IMR-90 (cell line): Measurements from ENCODE around the gene FOXN4. TPM values are rescaled to one million over a fixed set of nuclear protein-coding genes. Genes with fewer than 3 reads are reported as not detected.

Experiments used
- ATAC-seq: fragments of 200-7000 bp; cut with Tn5 transposase; 2 replicates; pipeline ENCODE4 v1.9.1; 2020; ENCODE audit warnings: low read depth, mild to moderate bottlenecking, moderate library complexity
- BruUV-seq: library from RNA; stranded (reverse); fragments of 400-500 nt; replicated peaks from 2 replicates; lab custom pipeline; 2021; lab: Mats Ljungman, UMichigan
- CTCF ChIA-PET: fragments of 300-600 bp; formaldehyde crosslinking; extraction: SDS; loops from one replicate; lab custom pipeline; 2021; ENCODE audit warnings: antibody characterized with exemption; lab: Yijun Ruan, JAX
- POLR2A ChIA-PET: fragments of 300-600 bp; sonication (Branson Sonifier 250); formaldehyde crosslinking; loops from one replicate; lab custom pipeline; 2022; ENCODE audit warnings: antibody characterized with exemption; ENCODE audit not compliant: unreplicated experiment; lab: Charles Lee
- DNase-seq: peaks from one replicate; pipeline ENCODE4 v3.0.0; 2013
- H2AFZ ChIP-seq: replicated peaks from 2 replicates; pipeline ENCODE3; 2013; ENCODE audit warnings: low read length, mild to moderate bottlenecking; ENCODE audit not compliant: poor library complexity
- H2AK5ac ChIP-seq: 2 replicates; pipeline ENCODE4 v1.6.1; 2013; ENCODE audit warnings: low read depth, low read length, inconsistent platforms
- H2AK9ac ChIP-seq: replicated peaks from 2 replicates; pipeline ENCODE3; 2013; ENCODE audit warnings: mild to moderate bottlenecking, low read depth, low read length, moderate library complexity; ENCODE audit not compliant: poor library complexity
- H2BK120ac ChIP-seq: 2 replicates; pipeline ENCODE4 v1.6.1; 2013; ENCODE audit warnings: low read depth, low read length, inconsistent platforms
- H2BK15ac ChIP-seq: 3 replicates; pipeline ENCODE4 v1.6.1; 2013; ENCODE audit warnings: low read depth, low read length, inconsistent platforms
- H2BK20ac ChIP-seq: 2 replicates; pipeline ENCODE4 v1.6.1; 2013; ENCODE audit warnings: low read depth, mild to moderate bottlenecking, inconsistent platforms, low read length, moderate library complexity
- H2BK5ac ChIP-seq: 2 replicates; pipeline ENCODE4 v1.6.1; 2013; ENCODE audit warnings: mild to moderate bottlenecking, low read depth, low read length, inconsistent platforms; ENCODE audit not compliant: poor library complexity, severe bottlenecking
- H3K14ac ChIP-seq: replicated peaks from 2 replicates; pipeline ENCODE4 v1.6.1; 2013; ENCODE audit warnings: low read depth, low read length, inconsistent platforms
- H3K18ac ChIP-seq: 2 replicates; pipeline ENCODE4 v1.6.1; 2013; ENCODE audit warnings: low read depth, low read length, control low read depth
- H3K23ac ChIP-seq: 2 replicates; pipeline ENCODE4 v1.6.1; 2013; ENCODE audit warnings: low read depth, low read length, inconsistent platforms
- H3K27ac ChIP-seq: 2 replicates; pipeline ENCODE4 v1.5.1; 2013; ENCODE audit warnings: mild to moderate bottlenecking, control low read depth, low read length; ENCODE audit not compliant: insufficient read depth
- H3K27me3 ChIP-seq: 2 replicates; pipeline ENCODE4 v1.6.1; 2013; ENCODE audit warnings: low read length; ENCODE audit not compliant: control insufficient read depth, insufficient read depth
- H3K36me3 ChIP-seq: 2 replicates; pipeline ENCODE4 v1.6.1; 2013; ENCODE audit warnings: low read length, mixed read lengths; ENCODE audit not compliant: control insufficient read depth, insufficient read depth
- H3K4ac ChIP-seq: 2 replicates; pipeline ENCODE4 v1.6.1; 2013; ENCODE audit warnings: low read depth, low read length, inconsistent platforms
- H3K4me1 ChIP-seq: 2 replicates; pipeline ENCODE4 v1.6.1; 2013; ENCODE audit warnings: low read length, mixed read lengths; ENCODE audit not compliant: control insufficient read depth, insufficient read depth
- H3K4me2 ChIP-seq: 2 replicates; pipeline ENCODE4 v1.6.1; 2013; ENCODE audit warnings: low read depth, mild to moderate bottlenecking, control low read depth, low read length, moderate library complexity
- H3K4me3 ChIP-seq: 2 replicates; pipeline ENCODE4 v1.5.1; 2013; ENCODE audit warnings: low read depth, mild to moderate bottlenecking, control low read depth, low read length, moderate library complexity; ENCODE audit not compliant: insufficient read depth
- H3K56ac ChIP-seq: 2 replicates; pipeline ENCODE4 v1.6.1; 2013; ENCODE audit warnings: low read length, inconsistent platforms; ENCODE audit not compliant: insufficient read depth; ENCODE audit errors: extremely low read depth
- H3K79me1 ChIP-seq, 2 experiments: 2 replicates each; pipeline ENCODE4 v1.6.1; 2013; ENCODE audit warnings: low read length in 2 of 2, inconsistent platforms in 1 of 2, low read depth in 1 of 2
- H3K9ac ChIP-seq: 2 replicates; pipeline ENCODE4 v1.6.1; 2013; ENCODE audit warnings: low read depth, low read length, control low read depth
- H3K9me1 ChIP-seq: 2 replicates; pipeline ENCODE4 v1.6.1; 2013; ENCODE audit warnings: low read length, inconsistent platforms; ENCODE audit not compliant: insufficient read depth
- H3K9me3 ChIP-seq: 2 replicates; pipeline ENCODE4 v1.6.1; 2013; ENCODE audit warnings: low read length; ENCODE audit not compliant: control insufficient read depth, insufficient read depth
- H4K20me1 ChIP-seq: 2 replicates; pipeline ENCODE4 v1.6.1; 2013; ENCODE audit warnings: low read length, inconsistent platforms; ENCODE audit not compliant: insufficient read depth
- H4K5ac ChIP-seq: 2 replicates; pipeline ENCODE4 v1.6.1; 2013; ENCODE audit warnings: mild to moderate bottlenecking, low read depth, low read length, control low read depth
- H4K8ac ChIP-seq, 2 experiments: 2 replicates each; pipeline ENCODE4 v1.6.1; 2013; ENCODE audit warnings: low read depth in 2 of 2, low read length in 2 of 2, control low read depth in 1 of 2, inconsistent platforms in 1 of 2
- H4K91ac ChIP-seq: 2 replicates; pipeline ENCODE4 v1.6.1; 2013; ENCODE audit warnings: low read depth, low read length, inconsistent platforms; ENCODE audit not compliant: insufficient read depth
- BHLHE40 ChIP-seq: fragments of 150-350 bp; IDR thresholded peaks from 2 replicates; pipeline ENCODE4 v1.6.1; 2016; ENCODE audit warnings: mild to moderate bottlenecking, low read depth, low read length
- CEBPB ChIP-seq: IDR thresholded peaks from 2 replicates; pipeline ENCODE4 v1.6.1; 2012; ENCODE audit warnings: low read depth, low read length, improper control_type of control experiment
- MAFK ChIP-seq: IDR thresholded peaks from 2 replicates; pipeline ENCODE4 v1.6.1; 2012; ENCODE audit warnings: low read depth, low read length, improper control_type of control experiment
- NFE2L2 ChIP-seq: fragments of 150-350 bp; IDR thresholded peaks from 2 replicates; pipeline ENCODE4 v1.6.1; 2016; ENCODE audit warnings: low read depth, mild to moderate bottlenecking, low read length
- RAD21 ChIP-seq: IDR thresholded peaks from 2 replicates; pipeline ENCODE4 v1.6.1; 2012; ENCODE audit warnings: low read length, improper control_type of control experiment
- SMC3 ChIP-seq: fragments of 150-350 bp; IDR thresholded peaks from 2 replicates; pipeline ENCODE4 v1.6.1; 2016; ENCODE audit warnings: low read depth, mild to moderate bottlenecking, antibody characterized with exemption, low read length, moderate library complexity
- WGBS, 2 experiments: methylation state at CpG; one replicate each; pipeline versions ENCODE4 v1.1.5 to v1.1.7; 2013; ENCODE audit warnings: missing lambda C conversion rate in 2 of 2; ENCODE audit not compliant: insufficient read length in 1 of 2; ENCODE audit errors: extremely low coverage in 2 of 2; 5-methylcytosine and 5-hydroxymethylcytosine counted together
- dilution Hi-C: fragments of 300-500 bp; cut with HindIII; formaldehyde crosslinking; loops from one replicate; pipeline ENCODE4 v1.14.3; 2018; ENCODE audit warnings: low sequenced_read_pairs; ENCODE audit not compliant: unreplicated experiment
- in situ Hi-C: fragments of 300-500 bp; cut with MboI; formaldehyde crosslinking; loops from 3 replicates; pipeline ENCODE4 v1.14.3; 2019; ENCODE audit warnings: low sequenced_read_pairs, inconsistent platforms, mixed read lengths
- intact Hi-C: fragments of 100-400 bp; cut with micrococcal nuclease; formaldehyde crosslinking; loops from 2 replicates; pipeline ENCODE4 v1.10.0; 2022
- polyA plus RNA-seq, 3 experiments: library from polyadenylated mRNA; depleted of rRNA; stranded (reverse); fragments of >200 nt; gene quantifications; 2 replicates each; pipeline ENCODE4 v1.2.3, GENCODE V29; 2012; ENCODE audit warnings: low replicate concordance in 1 of 3
- total RNA-seq: library from RNA; depleted of rRNA; stranded (reverse); fragments of >200 nt; gene quantifications from 2 replicates; pipeline ENCODE4 v1.2.3, GENCODE V29; 2012
- TF ChIP-seq, protein P1 (sequence below): fragments of 150-350 bp; IDR thresholded peaks from 2 replicates; pipeline ENCODE4 v1.6.1; 2017; ENCODE audit warnings: mild to moderate bottlenecking, antibody characterized with exemption, low read length, low read depth

FOXN4 gene
- total and polyA plus RNA-seq, 2 of the 4 experiments (the other 2 are of a cell fraction), result not detected

DNA sequence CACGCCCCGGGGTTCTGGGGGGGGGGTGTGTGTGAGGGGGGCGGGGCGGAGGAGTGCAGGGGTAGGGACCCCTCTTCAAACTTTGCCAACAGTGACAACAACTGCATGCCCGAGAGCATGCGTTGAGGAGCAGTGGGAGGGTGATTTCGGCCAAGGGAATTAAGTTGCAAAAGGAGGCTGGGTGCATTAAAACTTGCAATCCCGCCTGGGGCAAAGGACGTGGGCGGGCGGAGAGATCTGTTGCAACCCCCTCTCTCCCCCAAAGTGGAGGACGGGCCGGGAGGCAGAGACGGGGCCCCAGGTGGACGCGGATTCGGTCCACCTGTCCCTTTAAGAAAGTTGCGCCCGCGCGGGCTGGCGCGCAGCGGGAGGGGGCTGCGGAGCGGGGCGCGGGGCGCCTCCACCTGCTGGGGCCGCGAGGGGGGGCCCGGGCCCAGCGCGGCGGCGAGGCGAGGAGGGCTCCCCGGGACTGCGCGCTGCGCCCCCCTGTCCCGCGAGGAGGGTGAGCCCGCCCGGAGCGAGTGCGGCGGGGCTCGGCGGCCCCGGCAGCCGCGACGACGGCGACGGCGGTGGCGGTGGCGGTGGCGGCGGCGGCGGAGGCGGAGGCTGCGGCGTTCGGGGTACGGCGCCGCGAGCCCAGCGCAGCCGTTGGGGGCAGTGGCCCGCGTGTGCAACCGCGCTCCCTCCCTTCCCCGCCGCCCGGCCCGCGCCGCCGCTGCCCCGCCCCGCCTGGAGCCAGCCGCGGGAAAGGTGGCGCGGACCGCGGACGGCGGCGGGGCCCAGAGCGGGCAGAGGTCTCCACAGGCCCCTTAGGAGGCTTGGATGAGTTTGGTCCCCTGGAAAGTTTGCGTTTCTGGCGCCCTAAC, 530 bp upstream of the FOXN4 start:
- no peaks in the 10 kb centered on the region; the same call in 1 of the 2 replicates for H3K4me1 ChIP-seq
- no peak overlapping the region for H2AK5ac ChIP-seq
- no peak overlapping the region for H3K56ac ChIP-seq
- peak overlapping the region; percentile 75 for H2AFZ ChIP-seq
- dilution Hi-C loops (no loop called here), intact Hi-C loops (no loop called here), in situ Hi-C loops (no loop called here)
- H3K9me1 ChIP-seq, result no peaks in the 10 kb centered on the region
- H2BK20ac ChIP-seq, result no peak overlapping the region
- H3K23ac ChIP-seq, result no peak overlapping the region
- H3K18ac ChIP-seq, result no peak overlapping the region
- no peaks in the 10 kb centered on the region for H3K9me3 ChIP-seq
- H2BK5ac ChIP-seq, result no peak overlapping the region
- H4K91ac ChIP-seq, result no peak overlapping the region
- DNase-seq, result no peak
- peak; percentile 44 for ATAC-seq
- H3K4ac ChIP-seq, result no peak overlapping the region
- H2BK120ac ChIP-seq, result no peak overlapping the region
- no TSS peak for BruUV-seq
- no peak overlapping the region for H2BK15ac ChIP-seq
- no peak overlapping the region for H2AK9ac ChIP-seq
- no peaks in the 10 kb centered on the region for H3K36me3 ChIP-seq
- peak overlapping the region; percentile 67; the same call in 1 of the 2 replicates for H3K4me2 ChIP-seq
- H4K20me1 ChIP-seq, result no peaks in the 10 kb centered on the region
- no peak overlapping the region for H3K9ac ChIP-seq
- POLR2A ChIA-PET, result no interaction called here
- no peak overlapping the region for H4K5ac ChIP-seq
- WGBS, 2 experiments, result 1% methylated on average over 45 of the region's 99 CpGs; no CpG with 5 or more reads in 1 of the 2 experiments
- no peaks in the 10 kb centered on the region for H3K79me1 ChIP-seq
- H3K4me3 ChIP-seq, result no peak overlapping the region; the same call in 1 of the 2 replicates
- TF ChIP-seq, protein P1, sequence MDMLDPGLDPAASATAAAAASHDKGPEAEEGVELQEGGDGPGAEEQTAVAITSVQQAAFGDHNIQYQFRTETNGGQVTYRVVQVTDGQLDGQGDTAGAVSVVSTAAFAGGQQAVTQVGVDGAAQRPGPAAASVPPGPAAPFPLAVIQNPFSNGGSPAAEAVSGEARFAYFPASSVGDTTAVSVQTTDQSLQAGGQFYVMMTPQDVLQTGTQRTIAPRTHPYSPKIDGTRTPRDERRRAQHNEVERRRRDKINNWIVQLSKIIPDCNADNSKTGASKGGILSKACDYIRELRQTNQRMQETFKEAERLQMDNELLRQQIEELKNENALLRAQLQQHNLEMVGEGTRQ, result no peak
- TF ChIP-seq MAFK (no peak), SMC3 (no peak), RAD21 (no peak), CEBPB (no peak), NFE2L2 (no peak), BHLHE40 (no peak)
- CTCF ChIA-PET, result no interaction called here
- no peak overlapping the region for H4K8ac ChIP-seq
- no peak overlapping the region for H3K27ac ChIP-seq
- peaks cover 73% of the 10 kb centered on the region for H3K27me3 ChIP-seq
- no peak overlapping the region for H3K14ac ChIP-seq
